ENCODE measurements around the gene RARRES1.

RARRES1 gene

GRCh38 chr3:158763421-158763820, 31.2 kb upstream of the RARRES1 start:
- DNase-seq: no peak

GRCh38 chr3:158762701-158763100, 30.4 kb upstream of the RARRES1 start:
- DNase-seq: no peak

- no peak for DNase-seq
These were observed 29.1 kb upstream of the RARRES1 start for GRCh38 chr3:158761350-158761749.

GRCh38 chr3:158755421-158755820, 23.2 kb upstream of the RARRES1 start:
- DNase-seq: no peak

- no peak for DNase-seq
These were observed 21.6 kb upstream of the RARRES1 start for GRCh38 chr3:158753854-158754253.

GRCh38 chr3:158751316-158751715, 19.1 kb upstream of the RARRES1 start:
- DNase-seq: no peak

- DNase-seq: no peak
These were observed 17.8 kb upstream of the RARRES1 start for GRCh38 chr3:158750016-158750415.

- DNase-seq: no peak
These were observed 17.3 kb upstream of the RARRES1 start for GRCh38 chr3:158749526-158749925.

- no peak for DNase-seq
These were observed 16.1 kb upstream of the RARRES1 start for GRCh38 chr3:158748237-158748828.

- no peak for DNase-seq
These were observed 15.2 kb upstream of the RARRES1 start for GRCh38 chr3:158747417-158747816.

- DNase-seq: no peak
These were observed 13.3 kb upstream of the RARRES1 start for GRCh38 chr3:158745551-158745950.

GRCh38 chr3:158744567-158745288, 12.5 kb upstream of the RARRES1 start:
- DNase-seq: no peak

- DNase-seq: no peak
These were observed 11.7 kb upstream of the RARRES1 start for GRCh38 chr3:158743664-158744566.

- DNase-seq: no peak
These were observed 10.8 kb upstream of the RARRES1 start for GRCh38 chr3:158742871-158743663.

GRCh38 chr3:158739661-158740060, 7.4 kb upstream of the RARRES1 start:
- no peak for DNase-seq

- no peak for DNase-seq
These were observed 6.8 kb upstream of the RARRES1 start for GRCh38 chr3:158739078-158739477.

GRCh38 chr3:158738653-158739052, 6.4 kb upstream of the RARRES1 start:
- no peak for DNase-seq

- no peak for DNase-seq
These were observed 5.8 kb upstream of the RARRES1 start for GRCh38 chr3:158737976-158738615.

- no peak for DNase-seq
These were observed 5.2 kb upstream of the RARRES1 start for GRCh38 chr3:158737410-158737809.

- DNase-seq: no peak
These were observed 3.2 kb upstream of the RARRES1 start for GRCh38 chr3:158735296-158736033.

GRCh38 chr3:158733656-158734055, 1.4 kb upstream of the RARRES1 start:
- no peak for DNase-seq

- no peak for DNase-seq
These were observed 571 bp upstream of the RARRES1 start for GRCh38 chr3:158732856-158733200.
